HL-60/S4 (cell line): ENCODE data around the gene ADGRD1.

ENCODE experiments used
- in situ Hi-C: fragments of 300-500 bp; cut with MboI; formaldehyde crosslinking; loops from 2 replicates; pipeline ENCODE4 v1.14.3; 2022; ENCODE audit warnings: low sequenced_read_pairs

ADGRD1 gene

GRCh38 chr12:131004166-131004565 lies 50.5 kb downstream of the ADGRD1 start:
- in situ Hi-C loops, result no loop called here

DNA sequence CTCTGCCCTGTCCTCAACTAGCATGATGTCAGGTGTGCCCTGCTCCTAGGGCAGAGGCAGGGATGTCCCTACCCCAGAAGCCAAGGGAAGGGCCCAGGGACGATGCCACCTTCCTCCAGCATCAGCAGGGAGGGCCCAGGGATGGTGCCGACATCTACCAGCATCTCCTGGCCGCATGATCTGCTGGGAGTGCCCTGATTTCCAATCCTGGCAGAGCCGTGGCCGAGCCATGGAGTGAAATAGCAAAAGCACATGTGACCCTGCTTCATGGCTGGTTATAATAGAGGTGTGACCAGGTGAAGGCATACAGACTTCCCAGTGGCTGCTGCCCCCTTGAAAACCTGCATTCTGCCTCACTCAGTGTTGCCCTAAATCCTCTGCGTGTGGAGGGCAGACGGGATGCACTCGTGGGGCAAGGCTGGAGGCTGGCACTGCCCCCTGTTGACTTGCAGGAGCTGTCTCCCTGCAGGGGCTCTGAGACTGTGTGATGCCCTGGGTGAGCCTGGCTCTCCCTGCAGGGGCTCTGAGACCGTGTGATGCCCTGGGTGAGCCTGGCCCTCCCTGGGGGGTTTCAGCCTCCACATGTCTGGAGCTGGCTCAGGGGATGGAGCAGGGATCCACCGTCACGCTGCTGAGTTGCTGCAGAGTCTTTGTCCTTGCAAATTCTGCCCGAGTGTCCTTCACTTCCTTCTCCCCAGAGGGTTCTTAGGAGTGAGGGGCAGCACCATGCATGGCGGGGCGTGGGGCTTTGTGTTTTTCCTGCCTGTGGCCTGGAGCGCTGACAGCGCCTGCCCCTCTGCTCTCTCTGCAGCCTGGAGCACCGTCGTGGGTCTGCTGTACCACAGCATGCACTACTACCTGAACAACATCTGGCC lies 51.7 kb downstream of the ADGRD1 start:
- in situ Hi-C loops, result no loop called here

- in situ Hi-C loops, result no loop called here
Observed at GRCh38 chr12:131006036-131006735, 52.5 kb downstream of the ADGRD1 start.

DNA sequence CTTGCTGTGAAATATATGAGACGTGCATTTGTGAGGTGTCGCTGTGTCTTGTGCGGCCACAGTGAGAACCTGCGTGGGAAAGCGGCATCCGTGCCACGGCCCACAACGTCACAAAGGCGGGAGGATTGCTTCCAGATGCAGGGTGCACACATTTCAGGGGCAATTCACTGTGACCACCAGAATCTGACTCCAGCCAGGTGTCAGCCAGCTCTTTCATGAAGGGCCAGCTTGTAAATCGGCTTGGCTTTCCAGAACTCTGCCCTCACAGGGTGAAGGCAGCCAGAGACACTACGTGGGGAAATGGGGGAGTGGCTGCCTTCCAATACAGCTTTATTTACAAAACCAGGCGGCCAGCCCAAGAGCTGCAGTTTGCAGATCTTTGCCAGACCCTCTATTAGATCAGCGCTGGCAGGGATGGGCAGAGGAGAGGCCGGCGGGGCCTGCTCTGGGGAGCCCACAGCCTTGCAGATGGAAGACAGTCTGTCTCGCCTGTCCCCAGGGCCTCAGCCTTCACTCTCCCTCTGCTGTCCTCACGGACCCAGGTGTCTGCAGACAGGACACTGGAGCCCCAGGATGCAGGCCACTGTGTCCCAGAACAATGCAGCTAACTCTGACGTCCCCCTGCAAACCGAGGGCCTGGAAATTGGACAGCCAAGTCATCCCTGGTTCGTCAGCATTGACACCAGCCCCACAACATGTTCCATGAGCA lies 53.5 kb downstream of the ADGRD1 start:
- in situ Hi-C loops, result no loop called here

- in situ Hi-C loops, result no loop called here
Observed at GRCh38 chr12:131007740-131008117, 54.0 kb downstream of the ADGRD1 start.

DNA sequence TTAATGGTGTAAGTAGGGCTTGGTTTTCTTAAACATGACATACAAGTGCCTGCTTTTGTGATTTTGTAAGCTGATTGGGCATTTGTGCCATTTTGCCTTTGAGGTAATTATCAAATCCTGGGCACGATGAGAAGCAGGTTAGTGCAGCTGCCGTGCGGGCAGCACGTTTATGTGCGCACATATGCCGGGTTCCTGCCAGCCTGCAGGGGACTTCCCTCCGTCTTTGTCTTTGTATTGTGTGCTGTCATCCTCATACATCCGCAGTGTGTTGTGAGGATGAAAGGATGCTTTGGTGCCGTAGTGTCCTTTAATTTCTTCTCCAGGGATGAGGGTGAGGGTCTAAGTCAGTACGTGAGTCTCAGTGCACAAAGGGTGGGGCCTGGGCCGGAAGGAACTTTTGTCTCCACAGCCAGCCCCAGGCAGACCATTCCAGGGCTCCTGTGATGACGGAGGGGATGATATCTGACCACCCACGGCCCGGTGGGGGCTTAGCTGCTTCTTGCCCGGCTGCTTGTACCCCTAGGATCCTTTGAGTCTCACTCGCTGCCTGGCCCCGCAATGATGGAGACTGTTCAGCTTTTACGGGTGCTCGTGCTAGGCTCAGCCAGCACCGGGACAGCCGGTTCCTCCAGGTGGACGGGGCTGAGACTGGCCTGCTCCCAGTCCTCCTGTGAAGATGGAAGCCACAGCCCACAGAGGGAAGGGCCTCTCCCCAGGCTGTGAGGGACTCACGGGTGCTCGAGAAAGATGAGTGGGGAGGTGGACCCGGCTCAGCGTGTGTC lies 54.6 kb downstream of the ADGRD1 start:
- in situ Hi-C loops, result no loop called here

- in situ Hi-C loops, result no loop called here
Observed at GRCh38 chr12:131008913-131009270, 55.2 kb downstream of the ADGRD1 start.

DNA sequence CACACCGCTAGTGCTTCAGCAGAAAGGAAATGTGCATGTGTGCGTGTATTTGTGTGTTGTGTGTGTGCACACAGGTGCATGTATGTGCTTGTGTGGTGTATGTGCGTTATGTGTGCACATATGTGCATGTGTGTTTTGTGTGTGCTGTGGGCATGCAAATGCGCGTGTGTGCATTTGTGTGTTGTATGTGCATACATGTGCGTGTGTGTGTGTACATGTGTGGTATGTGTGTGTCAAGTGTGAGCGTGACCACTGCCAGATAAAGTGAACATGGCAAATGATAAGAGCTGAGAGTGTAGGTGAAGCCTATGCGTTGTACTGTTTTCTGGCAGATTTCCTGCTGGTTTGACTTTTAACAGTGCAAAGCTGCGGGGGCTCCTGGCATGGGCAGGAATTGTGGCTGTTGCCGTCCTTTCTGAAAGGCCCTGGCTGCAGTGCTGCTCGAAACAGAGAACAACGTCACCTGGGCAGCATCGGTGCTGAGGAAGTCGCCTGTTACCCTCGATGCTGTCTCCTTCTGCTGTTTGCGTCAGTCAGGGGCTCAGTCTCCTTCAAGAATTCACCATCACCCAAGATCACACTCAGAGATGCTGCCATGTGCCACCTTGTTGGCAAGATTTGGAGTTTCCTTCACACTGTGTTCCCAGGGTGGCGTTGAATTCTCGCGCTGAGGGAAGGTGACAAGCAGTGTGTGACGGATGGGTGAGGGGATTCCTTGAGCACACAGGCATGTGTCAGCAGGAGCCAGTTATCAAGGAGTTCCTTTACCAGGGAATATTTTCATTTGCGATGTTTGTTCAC lies 56.1 kb downstream of the ADGRD1 start:
- in situ Hi-C loops, result no loop called here

DNA sequence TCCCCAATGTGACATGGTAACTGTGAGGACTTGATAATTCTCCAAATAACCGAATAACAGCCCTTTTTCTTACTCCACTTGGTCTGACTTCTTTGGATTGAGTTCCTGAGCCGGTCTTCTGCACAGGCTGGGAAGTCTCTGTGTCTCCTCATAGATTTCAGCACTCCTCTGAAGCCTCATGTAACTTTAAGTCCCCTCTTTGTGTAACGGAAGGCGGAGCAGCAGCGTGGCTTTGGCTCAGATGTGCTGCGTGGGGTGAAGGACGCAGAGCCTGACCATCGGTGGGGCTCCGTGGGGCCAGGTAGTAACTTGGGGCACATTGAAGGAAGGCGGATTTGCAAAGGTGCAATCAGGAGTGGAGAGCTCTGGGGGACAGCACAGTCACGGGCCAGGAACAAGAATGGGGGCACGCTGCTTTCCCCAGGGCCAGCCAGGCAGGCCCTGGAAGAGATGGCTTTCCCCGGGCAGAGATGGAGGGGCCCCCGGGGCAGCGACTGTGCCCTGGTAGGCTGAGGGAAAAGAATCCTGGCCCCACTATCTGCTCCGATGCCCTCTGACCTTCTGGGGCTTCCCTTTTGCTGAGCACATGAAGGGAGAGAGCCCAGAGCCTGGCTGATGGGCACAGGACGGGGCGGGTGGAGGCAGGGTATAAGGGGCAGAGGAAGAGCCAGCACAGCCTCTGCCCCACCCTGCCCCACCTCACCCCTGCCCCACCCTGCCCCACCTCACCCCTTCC lies 56.9 kb downstream of the ADGRD1 start:
- in situ Hi-C loops, result no loop called here

DNA sequence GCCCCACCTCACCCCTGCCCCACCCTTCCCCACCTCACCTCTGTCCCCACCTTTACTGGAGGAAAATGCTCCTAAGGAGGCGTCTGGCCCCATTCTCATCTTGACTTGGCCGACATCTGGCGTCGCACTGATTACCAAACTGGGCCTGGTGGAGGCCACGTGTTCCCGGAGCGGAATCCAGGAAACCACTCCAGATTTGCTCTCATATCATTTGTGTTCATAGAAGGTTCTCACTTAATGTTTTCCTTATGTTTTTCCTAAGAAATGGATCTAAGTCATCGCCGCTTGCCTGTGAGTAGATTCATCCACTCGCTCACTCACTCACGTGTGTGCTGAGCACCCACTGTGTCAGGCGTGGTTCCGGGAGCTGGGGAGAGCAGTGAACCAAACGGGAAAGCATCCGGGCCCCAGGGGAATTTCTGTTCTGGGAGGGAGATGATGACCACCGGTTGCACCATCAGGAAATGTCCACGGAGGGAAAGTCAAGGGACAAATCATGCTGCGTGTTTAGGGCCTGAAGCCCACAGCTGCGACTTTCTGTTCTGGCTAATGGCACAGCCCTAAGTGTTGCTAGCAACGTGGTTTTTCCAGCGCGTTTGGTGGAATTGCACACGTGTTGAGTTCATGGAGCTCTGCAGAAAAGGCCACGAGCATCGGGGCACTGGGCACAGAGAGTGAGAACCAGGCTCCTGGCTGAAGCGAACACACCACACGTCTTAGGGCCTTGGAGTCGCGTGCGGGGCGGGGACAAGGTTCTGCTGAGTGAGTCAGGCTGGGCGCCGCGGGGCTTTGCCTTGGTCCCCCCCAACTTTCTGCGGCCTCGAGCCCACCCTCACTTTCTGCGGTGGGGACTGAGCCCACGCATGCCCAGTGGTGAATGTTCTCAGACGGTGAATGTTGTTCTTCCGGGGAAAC lies 57.7 kb downstream of the ADGRD1 start:
- in situ Hi-C loops, result no loop called here

DNA sequence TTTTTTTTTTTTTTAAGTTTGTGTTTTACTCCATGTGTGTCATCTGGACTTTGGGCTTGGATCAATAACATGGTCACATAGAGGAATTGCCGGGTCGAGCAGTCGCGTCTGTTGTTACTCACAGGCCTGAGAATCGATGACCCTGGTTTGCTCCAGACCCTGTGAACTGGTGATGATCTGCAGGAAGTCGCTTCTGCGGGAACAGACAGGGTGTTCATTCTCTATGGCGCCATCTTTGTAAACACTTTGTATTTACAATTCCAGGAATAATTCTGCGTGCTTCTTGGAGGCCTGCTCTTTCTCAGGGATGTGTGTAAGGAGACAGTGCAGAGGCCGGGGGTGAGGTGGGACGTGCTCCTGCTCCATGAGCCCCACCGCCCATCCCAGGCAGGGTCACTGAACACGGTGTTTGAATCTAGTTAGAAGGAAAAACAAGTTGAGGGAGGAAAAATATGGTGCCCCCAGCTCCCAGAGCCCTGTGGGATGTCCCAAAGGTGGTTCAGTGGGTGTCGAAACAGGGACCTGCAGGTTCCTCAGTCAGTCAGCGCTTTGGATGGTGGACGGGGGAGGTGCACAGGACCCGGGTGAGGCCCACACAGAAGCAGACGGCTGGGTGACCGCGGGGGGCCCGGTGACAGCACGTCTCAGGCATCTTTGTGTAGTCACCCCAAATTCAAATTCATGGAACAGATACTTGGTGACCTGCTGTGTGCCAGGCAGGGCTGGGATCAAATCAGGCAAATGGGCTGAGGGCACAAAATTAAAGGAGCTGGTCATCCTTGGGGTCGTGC lies 58.8 kb downstream of the ADGRD1 start:
- in situ Hi-C loops, result no loop called here

DNA sequence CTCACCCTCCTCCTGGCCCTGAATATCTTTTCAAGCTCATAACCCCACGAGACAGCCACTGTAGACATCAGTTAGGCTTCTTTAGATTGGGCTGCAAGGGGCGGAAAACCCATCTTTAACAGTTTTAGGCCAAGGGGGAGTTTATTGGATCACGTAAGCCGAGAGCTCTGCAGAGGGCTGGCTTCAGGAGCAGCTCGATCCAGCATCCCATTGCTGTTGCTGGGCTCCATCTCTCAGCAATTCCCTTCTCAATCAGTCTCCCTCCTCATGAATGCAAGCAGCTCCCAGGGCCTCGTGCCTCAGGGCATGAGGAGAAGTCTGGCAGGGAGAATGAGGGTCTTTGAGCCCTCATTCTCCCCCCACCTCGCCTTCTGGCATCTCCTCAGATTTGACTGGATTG lies 59.4 kb downstream of the ADGRD1 start:
- in situ Hi-C loops, result no loop called here

- in situ Hi-C loops, result no loop called here
Observed at GRCh38 chr12:131014343-131014742, 60.6 kb downstream of the ADGRD1 start.

DNA sequence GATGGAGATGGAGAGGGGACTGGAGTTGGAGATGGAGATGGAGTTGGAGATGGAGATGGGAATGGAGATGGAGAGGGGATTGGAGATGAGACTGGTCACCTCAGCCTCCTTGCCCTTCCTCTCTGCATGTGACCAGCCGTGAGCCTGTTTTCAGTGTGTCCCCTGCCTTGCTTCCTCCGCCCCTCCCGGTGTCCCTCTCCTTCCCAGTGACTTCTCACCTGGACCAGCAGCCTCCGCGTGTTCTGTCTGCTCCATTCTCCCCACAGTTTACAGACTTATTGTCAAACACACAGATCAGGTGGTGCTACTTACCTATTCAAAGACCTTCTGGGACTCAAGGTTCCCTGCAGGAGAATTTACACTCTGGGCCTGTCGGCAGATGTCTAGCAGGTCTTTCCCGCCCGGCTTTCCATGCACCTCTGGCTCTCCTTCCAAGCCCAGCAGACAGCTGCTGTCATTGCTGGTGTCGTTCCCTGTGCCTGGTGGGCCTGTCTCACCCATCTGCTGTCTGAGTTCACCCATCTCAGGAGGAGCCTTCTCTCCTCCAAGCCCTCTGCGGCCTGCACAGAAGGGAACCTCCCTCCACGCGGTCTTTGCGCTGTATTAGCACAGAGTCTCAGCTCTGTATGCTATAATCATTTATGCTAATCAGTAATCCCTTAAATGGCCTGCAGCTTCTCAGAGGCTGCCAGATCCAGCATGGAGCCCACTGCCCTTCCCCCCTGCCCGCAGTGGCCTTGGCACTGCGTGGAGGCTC lies 62.1 kb downstream of the ADGRD1 start:
- in situ Hi-C loops, result no loop called here

DNA sequence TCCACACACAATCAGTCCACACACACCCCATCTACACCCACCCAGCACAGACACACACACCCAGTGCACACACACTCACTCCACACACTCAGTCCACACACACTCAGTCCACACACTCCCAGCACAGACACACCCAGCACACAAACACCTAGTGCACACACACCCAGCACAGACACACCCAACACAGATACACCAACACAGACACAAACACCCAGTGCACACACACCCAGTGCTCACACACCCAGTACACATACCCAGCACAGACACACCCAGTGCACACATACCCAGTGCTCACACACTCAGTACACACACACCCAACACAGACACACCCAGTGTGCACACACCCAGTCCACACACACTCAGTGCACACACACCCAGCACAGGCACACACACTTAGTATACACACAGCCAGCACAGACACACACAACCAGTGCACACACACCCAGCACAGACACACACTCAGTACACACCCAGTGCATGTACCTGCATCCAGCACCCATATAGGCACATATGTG lies 63.8 kb downstream of the ADGRD1 start:
- in situ Hi-C loops, result no loop called here

GRCh38 chr12:131018019-131018620 lies 64.4 kb downstream of the ADGRD1 start:
- in situ Hi-C loops, result no loop called here
